ENCODE data around the gene NPTX1.

Gene NPTX1

GRCh38 chr17:80474231-80474960 lies 2.0 kb downstream of the NPTX1 start:
- H3K27ac ChIP-seq (ENCODE audit: low read length, poor library complexity, severe bottlenecking) = no peak overlapping the region
- H4K8ac ChIP-seq (ENCODE audit: low read length) = no peak overlapping the region
- H3K4me2 ChIP-seq (ENCODE audit: low read length, poor library complexity, severe bottlenecking) = no peak overlapping the region
- no peak overlapping the region for H2BK5ac ChIP-seq (ENCODE audit: low read depth, low read length, poor library complexity, severe bottlenecking)
- no peak overlapping the region for H3K18ac ChIP-seq (ENCODE audit: low read depth in 1 of 2, low read length in 2 of 2)
- H2BK15ac ChIP-seq (ENCODE audit: low read depth, poor library complexity, severe bottlenecking) = no peak overlapping the region
- 24% methylated on average over 16 of the region's 16 CpGs for WGBS
- peak overlapping the region in 1 of 2 experiments; percentile 66 for H3K4me3 ChIP-seq (ENCODE audit: insufficient read depth in 1 of 2, low read depth in 1 of 2, low read length in 2 of 2)
- H3K79me1 ChIP-seq (replicated peaks; ENCODE audit: low read length, poor library complexity, severe bottlenecking) = no peaks in the 10 kb centered on the region
- H3K14ac ChIP-seq (ENCODE audit: low read length in 2 of 2) = no peak overlapping the region
- H3K23ac ChIP-seq (ENCODE audit: low read length in 2 of 2) = no peak overlapping the region
- no peak overlapping the region for H2AK5ac ChIP-seq (ENCODE audit: low read length, severe bottlenecking)
- peaks cover 78 to 87% of the 10 kb centered on the region in 2 experiments for H3K27me3 ChIP-seq (ENCODE audit: control insufficient read depth in 1 of 2, insufficient read depth in 1 of 2, low read length in 2 of 2)
- H2AFZ ChIP-seq (ENCODE audit: low read depth, low read length) = no peak overlapping the region
- H2BK12ac ChIP-seq (ENCODE audit: low read length in 2 of 2) = no peak overlapping the region
- no peak overlapping the region for H4K91ac ChIP-seq (ENCODE audit: low read length)
- H3K9ac ChIP-seq (ENCODE audit: low read length) = no peak overlapping the region
- H3K36me3 ChIP-seq (ENCODE audit: control insufficient read depth in 1 of 2, insufficient read depth in 2 of 2, low read depth in 1 of 2, low read length in 2 of 2) = no peaks in the 10 kb centered on the region
- DNase-seq = peak; percentile 27
- H3K9me3 ChIP-seq (ENCODE audit: control insufficient read depth, low read length) = no peaks in the 10 kb centered on the region
- peaks cover 44% of the 10 kb centered on the region for H3K4me1 ChIP-seq (ENCODE audit: control insufficient read depth, insufficient read depth, low read depth, low read length)
- H3K4ac ChIP-seq (ENCODE audit: low read depth in 1 of 2, low read length in 2 of 2) = no peak overlapping the region
- H2BK120ac ChIP-seq (ENCODE audit: low read depth, low read length) = no peak overlapping the region

GRCh38 chr17:80473701-80474100 lies 2.7 kb downstream of the NPTX1 start:
- Histone ChIP-seq H3K79me1 (replicated peaks; ENCODE audit: low read length, poor library complexity, severe bottlenecking) (no peaks in the 10 kb centered on the region), H4K91ac (ENCODE audit: low read length) (no peak overlapping the region), H3K27me3 (ENCODE audit: control insufficient read depth in 1 of 2, insufficient read depth in 1 of 2, low read length in 2 of 2) (peaks cover 77 to 87% of the 10 kb centered on the region in 2 experiments), H2BK5ac (ENCODE audit: low read depth, low read length, poor library complexity, severe bottlenecking) (no peak overlapping the region), H3K4me1 (ENCODE audit: control insufficient read depth, insufficient read depth, low read depth, low read length) (peaks cover 41% of the 10 kb centered on the region), H2AK5ac (ENCODE audit: low read length, severe bottlenecking) (no peak overlapping the region), H4K8ac (ENCODE audit: low read length) (no peak overlapping the region), H3K4me3 (ENCODE audit: insufficient read depth in 1 of 2, low read depth in 1 of 2, low read length in 2 of 2) (no peak overlapping the region), H3K9ac (ENCODE audit: low read length) (no peak overlapping the region), H3K4ac (ENCODE audit: low read depth in 1 of 2, low read length in 2 of 2) (no peak overlapping the region), H2BK15ac (ENCODE audit: low read depth, poor library complexity, severe bottlenecking) (no peak overlapping the region), H3K23ac (ENCODE audit: low read length in 2 of 2) (no peak overlapping the region), H3K18ac (ENCODE audit: low read depth in 1 of 2, low read length in 2 of 2) (no peak overlapping the region), H3K27ac (ENCODE audit: low read length, poor library complexity, severe bottlenecking) (no peak overlapping the region), H2BK12ac (ENCODE audit: low read length in 2 of 2) (peak overlapping the region in 1 of 2 experiments; percentile 22), H2BK120ac (ENCODE audit: low read depth, low read length) (no peak overlapping the region), H2AFZ (ENCODE audit: low read depth, low read length) (no peak overlapping the region), H3K36me3 (ENCODE audit: control insufficient read depth in 1 of 2, insufficient read depth in 2 of 2, low read depth in 1 of 2, low read length in 2 of 2) (no peaks in the 10 kb centered on the region), H3K4me2 (ENCODE audit: low read length, poor library complexity, severe bottlenecking) (no peak overlapping the region), H3K14ac (ENCODE audit: low read length in 2 of 2) (no peak overlapping the region), H3K9me3 (ENCODE audit: control insufficient read depth, low read length) (no peaks in the 10 kb centered on the region)
- DNase-seq = no peak
- WGBS = 64% methylated on average over 7 of the region's 7 CpGs

GRCh38 chr17:80472996-80473395 lies 3.4 kb downstream of the NPTX1 start:
- Histone ChIP-seq H3K18ac (ENCODE audit: low read depth in 1 of 2, low read length in 2 of 2) (no peak overlapping the region), H3K23ac (ENCODE audit: low read length in 2 of 2) (no peak overlapping the region), H2BK5ac (ENCODE audit: low read depth, low read length, poor library complexity, severe bottlenecking) (no peak overlapping the region), H3K27ac (ENCODE audit: low read length, poor library complexity, severe bottlenecking) (no peak overlapping the region), H3K4me1 (ENCODE audit: control insufficient read depth, insufficient read depth, low read depth, low read length) (peaks cover 34% of the 10 kb centered on the region), H2BK12ac (ENCODE audit: low read length in 2 of 2) (no peak overlapping the region), H3K4ac (ENCODE audit: low read depth in 1 of 2, low read length in 2 of 2) (no peak overlapping the region), H2BK15ac (ENCODE audit: low read depth, poor library complexity, severe bottlenecking) (no peak overlapping the region), H3K4me2 (ENCODE audit: low read length, poor library complexity, severe bottlenecking) (no peak overlapping the region), H3K79me1 (replicated peaks; ENCODE audit: low read length, poor library complexity, severe bottlenecking) (no peaks in the 10 kb centered on the region), H2AK5ac (ENCODE audit: low read length, severe bottlenecking) (no peak overlapping the region), H4K8ac (ENCODE audit: low read length) (no peak overlapping the region), H4K91ac (ENCODE audit: low read length) (no peak overlapping the region), H3K27me3 (ENCODE audit: control insufficient read depth in 1 of 2, insufficient read depth in 1 of 2, low read length in 2 of 2) (peaks cover 81 to 87% of the 10 kb centered on the region in 2 experiments), H2BK120ac (ENCODE audit: low read depth, low read length) (no peak overlapping the region), H2AFZ (ENCODE audit: low read depth, low read length) (no peak overlapping the region), H3K4me3 (ENCODE audit: insufficient read depth in 1 of 2, low read depth in 1 of 2, low read length in 2 of 2) (no peak overlapping the region), H3K36me3 (ENCODE audit: control insufficient read depth in 1 of 2, insufficient read depth in 2 of 2, low read depth in 1 of 2, low read length in 2 of 2) (no peaks in the 10 kb centered on the region), H3K9me3 (ENCODE audit: control insufficient read depth, low read length) (no peaks in the 10 kb centered on the region), H3K14ac (ENCODE audit: low read length in 2 of 2) (no peak overlapping the region), H3K9ac (ENCODE audit: low read length) (no peak overlapping the region)
- WGBS = 89% methylated on average over 12 of the region's 12 CpGs
- DNase-seq = no peak

GRCh38 chr17:80471922-80472321 lies 4.5 kb downstream of the NPTX1 start:
- Histone ChIP-seq H3K18ac (ENCODE audit: low read depth in 1 of 2, low read length in 2 of 2) (no peak overlapping the region), H3K79me1 (replicated peaks; ENCODE audit: low read length, poor library complexity, severe bottlenecking) (no peaks in the 10 kb centered on the region), H3K27me3 (ENCODE audit: control insufficient read depth in 1 of 2, insufficient read depth in 1 of 2, low read length in 2 of 2) (peaks cover 76 to 87% of the 10 kb centered on the region in 2 experiments), H3K27ac (ENCODE audit: low read length, poor library complexity, severe bottlenecking) (no peak overlapping the region), H3K14ac (ENCODE audit: low read length in 2 of 2) (no peak overlapping the region), H2AK5ac (ENCODE audit: low read length, severe bottlenecking) (no peak overlapping the region), H2BK120ac (ENCODE audit: low read depth, low read length) (no peak overlapping the region), H4K8ac (ENCODE audit: low read length) (no peak overlapping the region), H2BK12ac (ENCODE audit: low read length in 2 of 2) (no peak overlapping the region), H3K4me2 (ENCODE audit: low read length, poor library complexity, severe bottlenecking) (no peak overlapping the region), H2BK5ac (ENCODE audit: low read depth, low read length, poor library complexity, severe bottlenecking) (no peak overlapping the region), H3K9ac (ENCODE audit: low read length) (no peak overlapping the region), H3K23ac (ENCODE audit: low read length in 2 of 2) (no peak overlapping the region), H2BK15ac (ENCODE audit: low read depth, poor library complexity, severe bottlenecking) (no peak overlapping the region), H3K4me3 (ENCODE audit: insufficient read depth in 1 of 2, low read depth in 1 of 2, low read length in 2 of 2) (no peak overlapping the region), H2AFZ (ENCODE audit: low read depth, low read length) (no peak overlapping the region), H3K9me3 (ENCODE audit: control insufficient read depth, low read length) (no peaks in the 10 kb centered on the region), H3K4ac (ENCODE audit: low read depth in 1 of 2, low read length in 2 of 2) (peak overlapping the region in 1 of 2 experiments; percentile 67), H4K91ac (ENCODE audit: low read length) (no peak overlapping the region), H3K4me1 (ENCODE audit: control insufficient read depth, insufficient read depth, low read depth, low read length) (peaks cover 23% of the 10 kb centered on the region), H3K36me3 (ENCODE audit: control insufficient read depth in 1 of 2, insufficient read depth in 2 of 2, low read depth in 1 of 2, low read length in 2 of 2) (no peaks in the 10 kb centered on the region)
- DNase-seq = no peak
- 90% methylated on average over 8 of the region's 8 CpGs for WGBS

Measured in mesenchymal stem cell (in vitro differentiated cells and primary cell).